ENCODE measurements around the gene LRP2. TPM values are rescaled to one million over a fixed set of nuclear protein-coding genes. Genes with fewer than 3 reads are reported as not detected.

Gene LRP2
- total and polyA plus RNA-seq, 4 donors = 0.19 to 5.7 (median 0.40) TPM

DNA sequence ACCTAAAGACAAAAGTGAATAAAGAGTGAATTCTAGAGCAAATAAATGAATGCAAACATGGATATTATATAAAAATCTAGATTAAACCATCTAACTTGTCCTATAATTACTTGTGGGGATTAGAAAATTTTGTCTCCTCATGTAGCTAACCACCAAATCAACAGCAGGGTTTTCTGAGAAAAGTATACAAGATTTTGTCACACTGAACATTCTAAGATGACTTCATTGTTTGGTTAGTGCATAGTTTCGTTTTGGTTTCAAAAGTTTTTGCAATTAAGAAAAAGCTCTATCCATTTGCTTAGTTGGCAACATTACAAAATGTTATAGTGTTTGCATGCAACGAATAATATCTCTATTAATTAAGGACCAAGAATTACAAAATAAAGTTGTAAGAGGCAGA is 125.0 kb downstream of the LRP2 start:
- no peaks in the 10 kb centered on the region for H3K9me3 ChIP-seq (ENCODE audit: control insufficient read depth in 4 of 4, low read length in 3 of 4)
- TF ChIP-seq, protein P1, sequence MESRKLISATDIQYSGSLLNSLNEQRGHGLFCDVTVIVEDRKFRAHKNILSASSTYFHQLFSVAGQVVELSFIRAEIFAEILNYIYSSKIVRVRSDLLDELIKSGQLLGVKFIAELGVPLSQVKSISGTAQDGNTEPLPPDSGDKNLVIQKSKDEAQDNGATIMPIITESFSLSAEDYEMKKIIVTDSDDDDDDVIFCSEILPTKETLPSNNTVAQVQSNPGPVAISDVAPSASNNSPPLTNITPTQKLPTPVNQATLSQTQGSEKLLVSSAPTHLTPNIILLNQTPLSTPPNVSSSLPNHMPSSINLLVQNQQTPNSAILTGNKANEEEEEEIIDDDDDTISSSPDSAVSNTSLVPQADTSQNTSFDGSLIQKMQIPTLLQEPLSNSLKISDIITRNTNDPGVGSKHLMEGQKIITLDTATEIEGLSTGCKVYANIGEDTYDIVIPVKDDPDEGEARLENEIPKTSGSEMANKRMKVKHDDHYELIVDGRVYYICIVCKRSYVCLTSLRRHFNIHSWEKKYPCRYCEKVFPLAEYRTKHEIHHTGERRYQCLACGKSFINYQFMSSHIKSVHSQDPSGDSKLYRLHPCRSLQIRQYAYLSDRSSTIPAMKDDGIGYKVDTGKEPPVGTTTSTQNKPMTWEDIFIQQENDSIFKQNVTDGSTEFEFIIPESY (IDR thresholded peaks at IDR 0.05) = no peak
- TF ChIP-seq NR2F2 (IDR thresholded peaks at IDR 0.05) = no peak
- TF ChIP-seq TAF1 (conservative IDR thresholded peaks at IDR 0.05) = no peak
- TF ChIP-seq, protein P2, sequence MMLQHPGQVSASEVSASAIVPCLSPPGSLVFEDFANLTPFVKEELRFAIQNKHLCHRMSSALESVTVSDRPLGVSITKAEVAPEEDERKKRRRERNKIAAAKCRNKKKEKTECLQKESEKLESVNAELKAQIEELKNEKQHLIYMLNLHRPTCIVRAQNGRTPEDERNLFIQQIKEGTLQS (IDR thresholded peaks at IDR 0.05) = no peak
- no peak for TF ChIP-seq FOXA1 (IDR thresholded peaks at IDR 0.05)
- TF ChIP-seq, protein P3, sequence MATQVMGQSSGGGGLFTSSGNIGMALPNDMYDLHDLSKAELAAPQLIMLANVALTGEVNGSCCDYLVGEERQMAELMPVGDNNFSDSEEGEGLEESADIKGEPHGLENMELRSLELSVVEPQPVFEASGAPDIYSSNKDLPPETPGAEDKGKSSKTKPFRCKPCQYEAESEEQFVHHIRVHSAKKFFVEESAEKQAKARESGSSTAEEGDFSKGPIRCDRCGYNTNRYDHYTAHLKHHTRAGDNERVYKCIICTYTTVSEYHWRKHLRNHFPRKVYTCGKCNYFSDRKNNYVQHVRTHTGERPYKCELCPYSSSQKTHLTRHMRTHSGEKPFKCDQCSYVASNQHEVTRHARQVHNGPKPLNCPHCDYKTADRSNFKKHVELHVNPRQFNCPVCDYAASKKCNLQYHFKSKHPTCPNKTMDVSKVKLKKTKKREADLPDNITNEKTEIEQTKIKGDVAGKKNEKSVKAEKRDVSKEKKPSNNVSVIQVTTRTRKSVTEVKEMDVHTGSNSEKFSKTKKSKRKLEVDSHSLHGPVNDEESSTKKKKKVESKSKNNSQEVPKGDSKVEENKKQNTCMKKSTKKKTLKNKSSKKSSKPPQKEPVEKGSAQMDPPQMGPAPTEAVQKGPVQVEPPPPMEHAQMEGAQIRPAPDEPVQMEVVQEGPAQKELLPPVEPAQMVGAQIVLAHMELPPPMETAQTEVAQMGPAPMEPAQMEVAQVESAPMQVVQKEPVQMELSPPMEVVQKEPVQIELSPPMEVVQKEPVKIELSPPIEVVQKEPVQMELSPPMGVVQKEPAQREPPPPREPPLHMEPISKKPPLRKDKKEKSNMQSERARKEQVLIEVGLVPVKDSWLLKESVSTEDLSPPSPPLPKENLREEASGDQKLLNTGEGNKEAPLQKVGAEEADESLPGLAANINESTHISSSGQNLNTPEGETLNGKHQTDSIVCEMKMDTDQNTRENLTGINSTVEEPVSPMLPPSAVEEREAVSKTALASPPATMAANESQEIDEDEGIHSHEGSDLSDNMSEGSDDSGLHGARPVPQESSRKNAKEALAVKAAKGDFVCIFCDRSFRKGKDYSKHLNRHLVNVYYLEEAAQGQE (IDR thresholded peaks at IDR 0.05) = no peak
- TF ChIP-seq RXRA (IDR thresholded peaks at IDR 0.05) = no peak
- TF ChIP-seq FOXA2 (IDR thresholded peaks at IDR 0.05) = no peak

DNA sequence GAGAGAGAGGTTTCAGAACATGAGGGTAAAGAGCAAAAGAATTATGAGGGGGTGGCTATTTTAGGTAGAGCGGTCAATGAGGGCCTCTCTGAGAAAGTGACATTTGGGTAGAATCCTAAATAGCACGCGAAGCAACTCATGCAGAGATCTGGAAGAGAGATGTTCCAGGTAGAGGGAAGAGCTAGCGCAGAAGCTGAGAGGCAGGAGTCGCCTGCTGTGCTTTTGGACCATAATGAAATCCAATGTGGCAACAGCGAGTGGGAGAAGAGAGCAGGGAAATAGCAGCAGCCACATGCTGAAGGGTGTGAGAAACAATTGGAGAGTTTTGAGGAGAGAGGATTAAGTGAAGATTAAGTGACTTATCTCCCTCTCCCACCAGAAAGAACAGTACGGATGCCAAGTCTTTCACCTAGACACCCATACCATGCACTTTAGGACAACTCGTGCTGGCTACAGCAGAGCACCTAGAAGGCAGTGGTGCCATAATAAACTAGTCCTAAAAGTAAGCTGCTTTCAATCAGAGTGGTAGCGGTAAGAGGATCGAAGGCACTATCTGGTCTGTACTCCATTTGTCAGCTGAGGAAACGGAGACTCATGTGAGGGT is 129.7 kb downstream of the LRP2 start:
- H3K36me3 ChIP-seq (ENCODE audit: control insufficient read depth in 4 of 4, insufficient read depth in 3 of 4, low read depth in 1 of 4, low read length in 3 of 4) = peaks cover 0 to 5% (median 0%) of the 10 kb centered on the region in 4 donors
- no peaks in the 10 kb centered on the region for H3K27me3 ChIP-seq (ENCODE audit: control insufficient read depth in 4 of 4, insufficient read depth in 4 of 4, low read length in 3 of 4)
- H3K4me1 ChIP-seq (ENCODE audit: control insufficient read depth in 4 of 4, insufficient read depth in 4 of 4, low read length in 3 of 4) = no peaks in the 10 kb centered on the region
- no peak overlapping the region for H3K27ac ChIP-seq (ENCODE audit: low read depth in 1 of 2, low read length in 2 of 2)
- H3K9ac ChIP-seq (ENCODE audit: low read depth in 1 of 2, low read length in 2 of 2) = no peak overlapping the region
- no peak for DNase-seq (ENCODE audit: low spot score)
- WGBS = 92% methylated on average over 11 of the region's 11 CpGs
- no peak overlapping the region for H3K4me3 ChIP-seq (ENCODE audit: low read depth in 1 of 3, low read length in 3 of 3)
- H3K9me3 ChIP-seq (ENCODE audit: control insufficient read depth in 4 of 4, low read length in 3 of 4) = no peaks in the 10 kb centered on the region
- TF ChIP-seq HNF4A (conservative IDR thresholded peaks at IDR 0.05) (no peak), EGR1 (IDR thresholded peaks at IDR 0.05; ENCODE audit: low read depth in 2 of 2) (no peak), HNF4G (IDR thresholded peaks at IDR 0.05) (no peak), FOXA2 (IDR thresholded peaks at IDR 0.05) (no peak), FOXA1 (IDR thresholded peaks at IDR 0.05) (no peak), NR2F2 (IDR thresholded peaks at IDR 0.05) (no peak), RAD21 (IDR thresholded peaks at IDR 0.05) (no peak), JUND (IDR thresholded peaks at IDR 0.05) (no peak), GABPA (IDR thresholded peaks at IDR 0.05 in 1 of 2, conservative IDR thresholded peaks at IDR 0.05 in 1 of 2) (no peak), YY1 (IDR thresholded peaks at IDR 0.05) (no peak), TAF1 (conservative IDR thresholded peaks at IDR 0.05) (no peak), SP1 (IDR thresholded peaks at IDR 0.05) (no peak), RXRA (IDR thresholded peaks at IDR 0.05) (no peak)
- TF ChIP-seq, protein P1 (IDR thresholded peaks at IDR 0.05) = no peak
- TF ChIP-seq, protein P4, sequence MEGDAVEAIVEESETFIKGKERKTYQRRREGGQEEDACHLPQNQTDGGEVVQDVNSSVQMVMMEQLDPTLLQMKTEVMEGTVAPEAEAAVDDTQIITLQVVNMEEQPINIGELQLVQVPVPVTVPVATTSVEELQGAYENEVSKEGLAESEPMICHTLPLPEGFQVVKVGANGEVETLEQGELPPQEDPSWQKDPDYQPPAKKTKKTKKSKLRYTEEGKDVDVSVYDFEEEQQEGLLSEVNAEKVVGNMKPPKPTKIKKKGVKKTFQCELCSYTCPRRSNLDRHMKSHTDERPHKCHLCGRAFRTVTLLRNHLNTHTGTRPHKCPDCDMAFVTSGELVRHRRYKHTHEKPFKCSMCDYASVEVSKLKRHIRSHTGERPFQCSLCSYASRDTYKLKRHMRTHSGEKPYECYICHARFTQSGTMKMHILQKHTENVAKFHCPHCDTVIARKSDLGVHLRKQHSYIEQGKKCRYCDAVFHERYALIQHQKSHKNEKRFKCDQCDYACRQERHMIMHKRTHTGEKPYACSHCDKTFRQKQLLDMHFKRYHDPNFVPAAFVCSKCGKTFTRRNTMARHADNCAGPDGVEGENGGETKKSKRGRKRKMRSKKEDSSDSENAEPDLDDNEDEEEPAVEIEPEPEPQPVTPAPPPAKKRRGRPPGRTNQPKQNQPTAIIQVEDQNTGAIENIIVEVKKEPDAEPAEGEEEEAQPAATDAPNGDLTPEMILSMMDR (IDR thresholded peaks at IDR 0.05; ENCODE audit: low read depth, low read length, missing input control) = no peak
- TF ChIP-seq, protein P5, sequence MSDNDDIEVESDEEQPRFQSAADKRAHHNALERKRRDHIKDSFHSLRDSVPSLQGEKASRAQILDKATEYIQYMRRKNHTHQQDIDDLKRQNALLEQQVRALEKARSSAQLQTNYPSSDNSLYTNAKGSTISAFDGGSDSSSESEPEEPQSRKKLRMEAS (IDR thresholded peaks at IDR 0.05) = no peak
- TF ChIP-seq, protein P3 (IDR thresholded peaks at IDR 0.05) = no peak

More for the DNA sequence above, 125.0 kb downstream of the LRP2 start:
- Histone ChIP-seq H3K9ac (ENCODE audit: low read depth in 1 of 2, low read length in 2 of 2) (no peak overlapping the region), H3K36me3 (ENCODE audit: control insufficient read depth in 4 of 4, insufficient read depth in 3 of 4, low read depth in 1 of 4, low read length in 3 of 4) (peaks cover 0 to 8% (median 0%) of the 10 kb centered on the region in 4 donors), H3K4me1 (ENCODE audit: control insufficient read depth in 4 of 4, insufficient read depth in 4 of 4, low read length in 3 of 4) (no peaks in the 10 kb centered on the region), H3K27ac (ENCODE audit: low read depth in 1 of 2, low read length in 2 of 2) (no peak overlapping the region), H3K27me3 (ENCODE audit: control insufficient read depth in 4 of 4, insufficient read depth in 4 of 4, low read length in 3 of 4) (no peaks in the 10 kb centered on the region), H3K4me3 (ENCODE audit: low read depth in 1 of 3, low read length in 3 of 3) (no peak overlapping the region)
- WGBS = 54% methylated on average over 2 of the region's 2 CpGs
- no peak for DNase-seq (ENCODE audit: low spot score)

Data from liver (tissue), 9 donors.